Ishikawa (cell line): ENCODE data around the gene CARMIL3.
A peak's percentile ranks its signal among the peaks of the same experiment; 100 is the strongest.

Experiments
- CEBPB ChIP-seq: IDR thresholded peaks from 2 replicates; pipeline ENCODE4 v1.6.1; 2012
- CREB1 ChIP-seq: IDR thresholded peaks from 2 replicates; pipeline ENCODE4 v1.6.1; 2012; ENCODE audit warnings: low read depth
- EGR1 ChIP-seq: IDR thresholded peaks from 2 replicates; pipeline ENCODE4 v1.6.1; 2012
- EP300 ChIP-seq: IDR thresholded peaks from 2 replicates; pipeline ENCODE4 v1.6.1; 2012; ENCODE audit warnings: borderline replicate concordance
- FOXM1 ChIP-seq: IDR thresholded peaks from 2 replicates; pipeline ENCODE4 v1.6.1; 2012; ENCODE audit warnings: low read depth, borderline replicate concordance
- MAX ChIP-seq: IDR thresholded peaks from 2 replicates; pipeline ENCODE4 v1.6.1; 2012
- NFIC ChIP-seq: IDR thresholded peaks from 2 replicates; pipeline ENCODE4 v1.6.1; 2012
- RAD21 ChIP-seq: IDR thresholded peaks from 2 replicates; pipeline ENCODE4 v1.6.1; 2012; ENCODE audit warnings: low read depth
- REST ChIP-seq: IDR thresholded peaks from 2 replicates; pipeline ENCODE4 v1.6.1; 2012; ENCODE audit warnings: low read depth, mild to moderate bottlenecking
- TAF1 ChIP-seq: IDR thresholded peaks from 2 replicates; pipeline ENCODE4 v1.6.1; 2012; ENCODE audit warnings: low read depth, mild to moderate bottlenecking
- TCF12 ChIP-seq: IDR thresholded peaks from 2 replicates; pipeline ENCODE4 v1.6.1; 2012; ENCODE audit warnings: low read depth
- TEAD4 ChIP-seq: IDR thresholded peaks from 2 replicates; pipeline ENCODE4 v1.6.1; 2012
- USF1 ChIP-seq: IDR thresholded peaks from 2 replicates; pipeline ENCODE4 v1.6.1; 2012
- YY1 ChIP-seq: IDR thresholded peaks from 2 replicates; pipeline ENCODE4 v1.6.1; 2012; ENCODE audit warnings: low read depth
- ZBTB7A ChIP-seq: IDR thresholded peaks from 2 replicates; pipeline ENCODE4 v1.6.1; 2012; ENCODE audit warnings: low read depth

The CARMIL3 gene

GRCh38 chr14:24113801-24114531 lies 62.2 kb downstream of the CARMIL3 start:
- TF ChIP-seq RAD21 (no peak), ZBTB7A (no peak), YY1 (peak; percentile 14; the same call in 1 of the 2 replicates), FOXM1 (0 out of 2 replicates have a peak, but pooled peaks have one; percentile 34), REST (no peak), EGR1 (peak; percentile 62), TAF1 (peak; percentile 73), USF1 (no peak), CREB1 (no peak), CEBPB (peak; percentile 49; the same call in 1 of the 2 replicates), MAX (peak; percentile 77)

- peak; percentile 94 for TF ChIP-seq USF1
- TF ChIP-seq EP300, result no peak; the same call in 1 of the 2 replicates
- TF ChIP-seq ZBTB7A, result no peak
- no peak for TF ChIP-seq NFIC
- peak; percentile 96 for TF ChIP-seq MAX
- no peak for TF ChIP-seq REST
- TF ChIP-seq TAF1, result peak; percentile 54
- TF ChIP-seq TEAD4, result peak; percentile 27; the same call in 1 of the 2 replicates
- peak; percentile 46; the same call in 1 of the 2 replicates for TF ChIP-seq TCF12
- TF ChIP-seq FOXM1, result no peak
- TF ChIP-seq RAD21, result no peak
- TF ChIP-seq EGR1, result peak; percentile 94
- TF ChIP-seq YY1, result no peak; the same call in 1 of the 2 replicates
- no peak for TF ChIP-seq CEBPB
- TF ChIP-seq CREB1, result peak; percentile 87
These were observed 63.0 kb downstream of the CARMIL3 start, which contains the start of the genes DCAF11 and NRL for GRCh38 chr14:24114532-24115421. TSS of gene DCAF11 (plus strand) at chr14:24114777. CDS start at chr14:24115595, 818 bp downstream. TSS of gene NRL (minus strand) at chr14:24114949. CDS start at chr14:24082848, 32,101 bp downstream.

- TF ChIP-seq REST (no peak), TEAD4 (0 out of 2 replicates have a peak, but pooled peaks have one; percentile 15)
These were observed 63.8 kb downstream of the CARMIL3 start for GRCh38 chr14:24115422-24116127.
